ENCODE data around the gene STX5.

GRCh38 chr11:62847767-62848314 is 16.0 kb upstream of the STX5 start:
- no peak for TF ChIP-seq CTCF (IDR thresholded peaks at IDR 0.05 in 8 of 11, conservative IDR thresholded peaks at IDR 0.05 in 3 of 11)
- TF ChIP-seq POLR2A (IDR thresholded peaks at IDR 0.05), result no peak
- TF ChIP-seq POLR2AphosphoS5 (IDR thresholded peaks at IDR 0.05), result no peak
